ENCODE results near the gene NUBPL. TPM values are rescaled to one million over a fixed set of nuclear protein-coding genes. Genes with fewer than 3 reads are reported as not detected.

Gene NUBPL
- total RNA-seq, 4 donors from 2014 or later, result 10.3 to 38.2 (median 13.4) TPM

- TF ChIP-seq EP300 (IDR thresholded peaks at IDR 0.05), result no peak
- TF ChIP-seq POLR2A (IDR thresholded peaks at IDR 0.05), result no peak
- TF ChIP-seq CTCF (IDR thresholded peaks at IDR 0.05), result no peak
Observed at GRCh38 chr14:31902002-31902401, 340.8 kb downstream of the NUBPL start.

GRCh38 chr14:31902945-31903646 is 341.9 kb downstream of the NUBPL start:
- Histone ChIP-seq H3K27ac (no peak overlapping the region), H3K9me3 (no peaks in the 10 kb centered on the region), H3K4me3 (no peak overlapping the region), H3K4me1 (no peaks in the 10 kb centered on the region), H3K36me3 (no peaks in the 10 kb centered on the region), H3K27me3 (no peaks in the 10 kb centered on the region)
- WGBS, 2 donors, result 77 to 92% methylated on average over 6 of the region's 6 CpGs
- no peak for DNase-seq (ENCODE audit: low spot score in 2 of 2)
- no peak for TF ChIP-seq CTCF (IDR thresholded peaks at IDR 0.05)
- no peak for TF ChIP-seq POLR2A (IDR thresholded peaks at IDR 0.05)
- no peak for TF ChIP-seq EP300 (IDR thresholded peaks at IDR 0.05)

More at GRCh38 chr14:31902002-31902401, 340.8 kb downstream of the NUBPL start:
- DNase-seq (ENCODE audit: low spot score in 2 of 2), result no peak
- H3K27me3 ChIP-seq, result no peaks in the 10 kb centered on the region
- no peaks in the 10 kb centered on the region for H3K9me3 ChIP-seq
- WGBS, 2 donors, result 76 to 79% methylated on average over 2 of the region's 2 CpGs
- H3K27ac ChIP-seq, result no peak overlapping the region
- no peak overlapping the region for H3K4me3 ChIP-seq
- peaks cover 0 to 2% (median 0%) of the 10 kb centered on the region in 4 donors for H3K4me1 ChIP-seq
- no peaks in the 10 kb centered on the region for H3K36me3 ChIP-seq

- H3K4me3 ChIP-seq, result no peak overlapping the region
Observed at GRCh38 chr14:31909977-31910376, 348.8 kb downstream of the NUBPL start.

More at GRCh38 chr14:31909977-31910376, 348.8 kb downstream of the NUBPL start:
- 94% methylated on average over 3 of the region's 3 CpGs for WGBS, 2 donors
- no peak for TF ChIP-seq POLR2A (IDR thresholded peaks at IDR 0.05)
- TF ChIP-seq CTCF (IDR thresholded peaks at IDR 0.05), result no peak
- DNase-seq (ENCODE audit: low spot score in 2 of 2), result no peak
- Histone ChIP-seq H3K36me3 (no peaks in the 10 kb centered on the region), H3K27ac (no peak overlapping the region), H3K4me1 (no peaks in the 10 kb centered on the region), H3K9me3 (peaks cover 0 to 29% (median 3%) of the 10 kb centered on the region in 4 donors), H3K27me3 (no peaks in the 10 kb centered on the region)

Small RNA genes within 50 kb of the gene (small RNA-seq; reads per million reads assigned to genes)
- not detected for gene RNU6-455P
- not detected for gene RNU6-602P

Other genes starting within 250 kb of the NUBPL start
- gene HEATR5A, start 140.9 kb upstream of the NUBPL start, total RNA-seq, result 10 to 100 TPM; 22.9 to 32.0 (median 25.8) TPM
- gene DTD2, start 103.9 kb upstream of the NUBPL start, total RNA-seq, result 10 to 100 TPM; 40.0 to 63.4 (median 47.4) TPM
- gene GPR33, start 73.4 kb upstream of the NUBPL start, total RNA-seq, result not detected